MCF 10A (cell line): ENCODE measurements around the gene TMED1. TPM values are rescaled to one million over a fixed set of nuclear protein-coding genes. Genes with fewer than 3 reads are reported as not detected.
"Not testable (repeated sequence)": the region's sequence is repeated elsewhere in the genome, so short reads cannot be mapped to it uniquely, and the experiment has no call there.

Source experiments
- BruUV-seq: library from RNA; stranded (reverse); fragments of 400-500 nt; replicated peaks from 2 replicates; lab custom pipeline; 2021; lab: Mats Ljungman, UMichigan
- CTCF ChIA-PET: fragments of 300-600 bp; sonication (Branson Sonifier 250); formaldehyde crosslinking; extraction: SDS; loops from one replicate; lab custom pipeline; 2021; ENCODE audit warnings: antibody characterized with exemption, inconsistent platforms; lab: Yijun Ruan, JAX
- POLR2A ChIA-PET: fragments of 300-600, 350-650 bp; sonication (Branson Sonifier 250); formaldehyde crosslinking; extraction: SDS; loops from one replicate; lab custom pipeline; 2020; ENCODE audit warnings: antibody characterized with exemption, inconsistent platforms; lab: Yijun Ruan, JAX
- DNase-seq: peaks from one replicate; pipeline ENCODE4 v3.0.0-alpha.2; 2018; ENCODE audit not compliant: unreplicated experiment
- H3K27ac Mint-ChIP-seq: one replicate; pipeline ENCODE4 v1.8.0; 2022; ENCODE audit warnings: mild to moderate bottlenecking, low read depth, mixed read lengths; ENCODE audit not compliant: unreplicated experiment
- H3K27me3 Mint-ChIP-seq: one replicate; pipeline ENCODE4 v1.8.0; 2022; ENCODE audit warnings: mixed read lengths; ENCODE audit not compliant: insufficient read depth, unreplicated experiment
- H3K36me3 Mint-ChIP-seq: one replicate; pipeline ENCODE4 v1.8.0; 2022; ENCODE audit warnings: mild to moderate bottlenecking, moderate library complexity, mixed read lengths; ENCODE audit not compliant: insufficient read depth, unreplicated experiment
- H3K4me1 Mint-ChIP-seq: one replicate; pipeline ENCODE4 v1.8.0; 2022; ENCODE audit warnings: mixed read lengths; ENCODE audit not compliant: insufficient read depth, unreplicated experiment
- H3K4me3 Mint-ChIP-seq: one replicate; pipeline ENCODE4 v1.8.0; 2022; ENCODE audit warnings: mild to moderate bottlenecking, moderate library complexity, mixed read lengths; ENCODE audit not compliant: unreplicated experiment
- H3K9me3 Mint-ChIP-seq: one replicate; pipeline ENCODE4 v1.8.0; 2022; ENCODE audit warnings: mixed read lengths; ENCODE audit not compliant: unreplicated experiment
- CTCF ChIP-seq: fragments of 200-600 bp; IDR thresholded peaks from one replicate; pipeline ENCODE4 v1.8.0; 2022; ENCODE audit warnings: antibody characterized with exemption, mild to moderate bottlenecking; ENCODE audit not compliant: unreplicated experiment
- intact Hi-C: fragments of 100-400 bp; cut with micrococcal nuclease; formaldehyde crosslinking; loops from 2 replicates; pipeline ENCODE4 v1.14.1; 2022
- total RNA-seq: library from RNA; stranded (reverse); gene quantifications from 2 replicates; pipeline ENCODE4 v1.2.3, GENCODE V29; 2022

Gene TMED1
- total RNA-seq, 1 experiment from 2014 or later: 23.2 TPM

GRCh38 chr19:10882108-10882457, 46.1 kb upstream of the TMED1 start:
- peaks cover 9% of the 10 kb centered on the region for H3K4me1 Mint-ChIP-seq
- ChIA-PET CTCF (interaction anchor here (0.9 to 1.4 kb wide), 3 partner anchors 10 to 18 kb away, joined by 3 to 6 read pairs (median 5); partner anchors contain the start of gene CARM1), POLR2A (no interaction called here)
- no peak for TF ChIP-seq CTCF
- no peak overlapping the region for H3K27ac Mint-ChIP-seq
- no peak overlapping the region for H3K4me3 Mint-ChIP-seq
- intact Hi-C loops: no loop called here
- peaks cover 4% of the 10 kb centered on the region for H3K36me3 Mint-ChIP-seq
- no TSS peak for BruUV-seq
- no peaks in the 10 kb centered on the region for H3K9me3 Mint-ChIP-seq
- DNase-seq: no peak
- H3K27me3 Mint-ChIP-seq: no peaks in the 10 kb centered on the region

GRCh38 chr19:10881403-10882107, 45.5 kb upstream of the TMED1 start:
- DNase-seq: no peak
- CTCF ChIA-PET: interaction anchor here (0.5 to 1.4 kb wide), 4 partner anchors 9 to 301 kb away, joined by 3 to 6 read pairs (median 4); partner anchors contain the start of gene CARM1
- POLR2A ChIA-PET: no interaction called here
- no peak overlapping the region for H3K27ac Mint-ChIP-seq
- intact Hi-C loops: no loop called here
- H3K27me3 Mint-ChIP-seq: no peaks in the 10 kb centered on the region
- H3K4me1 Mint-ChIP-seq: peaks cover 8% of the 10 kb centered on the region
- no TSS peak for BruUV-seq
- no peaks in the 10 kb centered on the region for H3K9me3 Mint-ChIP-seq
- H3K4me3 Mint-ChIP-seq: no peak overlapping the region
- no peak for TF ChIP-seq CTCF
- H3K36me3 Mint-ChIP-seq: peaks cover 4% of the 10 kb centered on the region

- CTCF ChIA-PET: no interaction called here
Observed at GRCh38 chr19:10878253-10878652, 42.2 kb upstream of the TMED1 start.

GRCh38 chr19:10877608-10878007, 41.6 kb upstream of the TMED1 start:
- H3K27me3 Mint-ChIP-seq, intact Hi-C loops, H3K36me3 Mint-ChIP-seq, DNase-seq, H3K4me1 Mint-ChIP-seq, BruUV-seq, H3K4me3 Mint-ChIP-seq, H3K9me3 Mint-ChIP-seq: not testable (repeated sequence)
- H3K27ac Mint-ChIP-seq: peak overlapping the region; percentile 12
- POLR2A ChIA-PET: interaction anchor here (0.7 kb wide), 1 partner anchor 67 kb away, joined by 3 read pairs; no protein-coding TSS in a partner anchor
- CTCF ChIA-PET: interaction anchor here (1.3 kb wide), 2 partner anchors 11 to 13 kb away, joined by 4 to 6 read pairs; no protein-coding TSS in a partner anchor

More at GRCh38 chr19:10878253-10878652, 42.2 kb upstream of the TMED1 start:
- no TSS peak for BruUV-seq
- intact Hi-C loops: no loop called here
- H3K27me3 Mint-ChIP-seq: no peaks in the 10 kb centered on the region
- H3K4me3 Mint-ChIP-seq: no peak overlapping the region
- H3K36me3 Mint-ChIP-seq: peaks cover 4% of the 10 kb centered on the region
- peak overlapping the region; percentile 12 for H3K27ac Mint-ChIP-seq
- no peak for TF ChIP-seq CTCF
- H3K9me3 Mint-ChIP-seq: no peaks in the 10 kb centered on the region
- POLR2A ChIA-PET: interaction anchor here (0.7 kb wide), 1 partner anchor 66 kb away, joined by 3 read pairs; no protein-coding TSS in a partner anchor
- DNase-seq: no peak
- peaks cover 8% of the 10 kb centered on the region for H3K4me1 Mint-ChIP-seq
